GM23248 (cell line): ENCODE data around the gene EPRS1. TPM values are rescaled to one million over a fixed set of nuclear protein-coding genes. Genes with fewer than 3 reads are reported as not detected.
A peak's percentile ranks its signal among the peaks of the same experiment; 100 is the strongest.
"Not testable (repeated sequence)": the region's sequence is repeated elsewhere in the genome, so short reads cannot be mapped to it uniquely, and the experiment has no call there.

ENCODE experiments used
- DNase-seq: peaks from one replicate; pipeline ENCODE4 v3.0.0-alpha.2; 2015
- H2AFZ ChIP-seq: fragments of 200-600 bp; sonication (generic); 2 replicates; pipeline ENCODE4 v1.6.1; 2016; ENCODE audit warnings: antibody characterized with exemption
- H3F3A ChIP-seq: fragments of 200-600 bp; sonication (generic); 2 replicates; pipeline ENCODE4 v1.6.1; 2016; ENCODE audit warnings: mild to moderate bottlenecking, antibody characterized with exemption, mixed run types; ENCODE audit not compliant: insufficient read depth
- H3K27ac ChIP-seq: fragments of 200-600 bp; sonication (generic); 2 replicates; pipeline ENCODE4 v1.5.1; 2016; ENCODE audit warnings: mild to moderate bottlenecking
- H3K27me3 ChIP-seq: fragments of 200-600 bp; sonication (generic); replicated peaks from 2 replicates; pipeline ENCODE4 v1.6.1; 2016; ENCODE audit warnings: mild to moderate bottlenecking; ENCODE audit not compliant: insufficient read depth
- H3K36me3 ChIP-seq: fragments of 200-600 bp; sonication (generic); 2 replicates; pipeline ENCODE4 v1.6.1; 2016; ENCODE audit warnings: low read depth, mild to moderate bottlenecking
- H3K4me1 ChIP-seq: fragments of 200-600 bp; sonication (generic); 2 replicates; pipeline ENCODE4 v1.6.1; 2016; ENCODE audit warnings: mild to moderate bottlenecking; ENCODE audit not compliant: insufficient read depth
- H3K4me2 ChIP-seq: fragments of 200-600 bp; sonication (generic); one replicate; pipeline ENCODE4 v1.6.1; 2016; ENCODE audit warnings: mild to moderate bottlenecking; ENCODE audit not compliant: unreplicated experiment
- H3K4me3 ChIP-seq: fragments of 200-600 bp; sonication (generic); 2 replicates; pipeline ENCODE4 v1.5.1; 2016; ENCODE audit warnings: mild to moderate bottlenecking
- H3K79me2 ChIP-seq: fragments of 200-600 bp; sonication (generic); 2 replicates; pipeline ENCODE4 v1.6.1; 2016; ENCODE audit warnings: mild to moderate bottlenecking; ENCODE audit not compliant: insufficient read depth
- H3K9ac ChIP-seq: fragments of 200-600 bp; sonication (generic); 2 replicates; pipeline ENCODE4 v1.6.1; 2016; ENCODE audit warnings: mild to moderate bottlenecking
- H3K9me2 ChIP-seq: fragments of 200-600 bp; sonication (generic); 2 replicates; pipeline ENCODE4 v1.6.1; 2016; ENCODE audit warnings: mixed run types, mild to moderate bottlenecking, moderate library complexity; ENCODE audit not compliant: insufficient read depth
- H3K9me3 ChIP-seq: fragments of 200-600 bp; sonication (generic); one replicate; pipeline ENCODE4 v1.6.1; 2017; ENCODE audit warnings: low read depth
- H4K20me1 ChIP-seq: fragments of 200-600 bp; sonication (generic); 2 replicates; pipeline ENCODE4 v1.6.0; 2016; ENCODE audit not compliant: insufficient read depth
- EZH2 ChIP-seq: fragments of 200-600 bp; sonication (generic); IDR thresholded peaks from 2 replicates; pipeline ENCODE4 v1.6.1; 2018; ENCODE audit warnings: antibody characterized with exemption, mild to moderate bottlenecking; ENCODE audit not compliant: insufficient read depth, poor library complexity, severe bottlenecking
- EZH2phosphoT487 ChIP-seq: fragments of 200-600 bp; sonication (generic); IDR thresholded peaks from 2 replicates; pipeline ENCODE4 v1.6.1; 2018; ENCODE audit warnings: antibody characterized with exemption, moderate library complexity, mild to moderate bottlenecking, low read depth; ENCODE audit not compliant: insufficient read depth
- WGBS, 2 experiments: methylation state at CpG; one replicate each; pipeline ENCODE4 v1.1.6; 2015 to 2017; ENCODE audit warnings: low lambda C conversion rate in 2 of 2, low coverage in 1 of 2; ENCODE audit errors: missing lambda C conversion rate in 2 of 2; 5-methylcytosine and 5-hydroxymethylcytosine counted together
- in situ Hi-C: fragments of 300-500 bp; cut with MboI; formaldehyde crosslinking; loops from 2 replicates; pipeline ENCODE4 v1.15.0; 2020
- polyA plus RNA-seq: library from polyadenylated mRNA; unstranded; fragments of >200 nt; fragmentation: Nextera tagmentation; extraction: Ambion mirVana; gene quantifications from 2 replicates; pipeline ENCODE4 v1.2.1, GENCODE V29; 2016
- total RNA-seq: library from RNA; depleted of rRNA; stranded (reverse); fragments of >200 nt; shearing (Covaris generic); gene quantifications from 2 replicates; pipeline ENCODE4 v1.2.3, GENCODE V29; 2014

Gene EPRS1
- total and polyA plus RNA-seq, 2 experiments from 2014 or later: 151 to 167 TPM

- no peaks in the 10 kb centered on the region for H3K9me2 ChIP-seq
- H3F3A ChIP-seq: peaks cover 6% of the 10 kb centered on the region; the same call in 1 of the 2 replicates
- peaks cover 17% of the 10 kb centered on the region for H3K36me3 ChIP-seq
- in situ Hi-C loops: no loop called here
- no peak overlapping the region for H3K27ac ChIP-seq
- H3K4me2 ChIP-seq: peak overlapping the region; percentile 21
- no peak overlapping the region for H3K9ac ChIP-seq
- no peaks in the 10 kb centered on the region for H3K9me3 ChIP-seq
- H2AFZ ChIP-seq: no peak overlapping the region
- DNase-seq: no peak
- no peak for TF ChIP-seq EZH2
- TF ChIP-seq EZH2phosphoT487: no peak
- peaks cover 14% of the 10 kb centered on the region for H3K4me1 ChIP-seq
- peaks cover 6% of the 10 kb centered on the region for H4K20me1 ChIP-seq
- 95 to 98% methylated on average over 2 of the region's 2 CpGs for WGBS, 2 experiments
- H3K79me2 ChIP-seq: peaks cover 87% of the 10 kb centered on the region
- H3K4me3 ChIP-seq: 0 out of 2 replicates have a peak overlapping the region, but pooled peaks have one; percentile 7
- H3K27me3 ChIP-seq: no peaks in the 10 kb centered on the region
Observed at GRCh38 chr1:220043646-220044045, 2.7 kb downstream of the EPRS1 start.

- peaks cover 6% of the 10 kb centered on the region; the same call in 1 of the 2 replicates for H3F3A ChIP-seq
- H3K27ac ChIP-seq: no peak overlapping the region
- in situ Hi-C loops: no loop called here
- H3K4me3 ChIP-seq: no peak overlapping the region
- H3K9me2 ChIP-seq: no peaks in the 10 kb centered on the region
- H3K9ac ChIP-seq: no peak overlapping the region
- H4K20me1 ChIP-seq: peaks cover 25% of the 10 kb centered on the region
- H3K4me1 ChIP-seq: peaks cover 13% of the 10 kb centered on the region
- 90 to 94% methylated on average over 5 of the region's 5 CpGs for WGBS, 2 experiments
- H3K9me3 ChIP-seq: no peaks in the 10 kb centered on the region
- peaks cover 100% of the 10 kb centered on the region for H3K79me2 ChIP-seq
- H3K36me3 ChIP-seq: peaks cover 26% of the 10 kb centered on the region
- TF ChIP-seq EZH2 (no peak), EZH2phosphoT487 (no peak)
- no peaks in the 10 kb centered on the region for H3K27me3 ChIP-seq
- DNase-seq: no peak
- no peak overlapping the region for H3K4me2 ChIP-seq
- H2AFZ ChIP-seq: no peak overlapping the region
Observed at GRCh38 chr1:220040028-220040596, 6.2 kb downstream of the EPRS1 start.

GRCh38 chr1:220038640-220039039, 7.7 kb downstream of the EPRS1 start:
- no peaks in the 10 kb centered on the region for H3K27me3 ChIP-seq
- H3K27ac ChIP-seq: no peak overlapping the region
- peaks cover 39% of the 10 kb centered on the region for H3K36me3 ChIP-seq
- no peaks in the 10 kb centered on the region for H3K9me3 ChIP-seq
- peaks cover 8% of the 10 kb centered on the region; the same call in 1 of the 2 replicates for H3F3A ChIP-seq
- no peak for DNase-seq
- H2AFZ ChIP-seq: no peak overlapping the region
- H3K4me3 ChIP-seq: no peak overlapping the region
- 79% methylated on average over 4 of the region's 4 CpGs for WGBS, 2 experiments
- H3K4me2 ChIP-seq: no peak overlapping the region
- TF ChIP-seq EZH2phosphoT487 (no peak), EZH2 (no peak)
- H3K79me2 ChIP-seq: peaks cover 100% of the 10 kb centered on the region
- no peaks in the 10 kb centered on the region for H3K9me2 ChIP-seq
- H4K20me1 ChIP-seq: peaks cover 28% of the 10 kb centered on the region
- in situ Hi-C loops: no loop called here
- H3K4me1 ChIP-seq: peaks cover 4% of the 10 kb centered on the region; the same call in 1 of the 2 replicates
- H3K9ac ChIP-seq: no peak overlapping the region

DNA sequence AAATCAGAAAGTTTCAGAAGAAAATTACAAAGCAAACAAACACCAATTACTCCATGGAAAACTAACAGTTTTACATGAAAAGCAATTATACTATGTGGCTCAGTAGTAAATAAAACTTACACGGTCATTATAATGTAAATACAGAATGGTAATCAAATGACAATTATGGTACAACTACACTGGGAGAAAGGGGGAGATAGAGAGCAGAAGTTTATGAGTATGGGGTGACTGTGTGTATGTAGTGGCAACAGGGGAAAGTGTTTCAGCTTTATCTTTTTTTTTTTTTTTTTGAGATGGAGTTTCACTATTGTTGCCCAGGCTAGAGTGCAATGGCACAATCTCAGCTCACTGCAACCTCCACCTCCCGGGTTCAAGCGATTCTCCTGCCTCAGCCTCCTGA, 8.5 kb downstream of the EPRS1 start:
- Histone ChIP-seq H4K20me1 (peaks cover 24% of the 10 kb centered on the region; the same call in 1 of the 2 replicates), H3F3A (peaks cover 12% of the 10 kb centered on the region; the same call in 1 of the 2 replicates), H3K79me2 (peaks cover 100% of the 10 kb centered on the region), H3K36me3 (peaks cover 48% of the 10 kb centered on the region)
- H3K27me3 ChIP-seq, H3K9ac ChIP-seq, H3K9me3 ChIP-seq, H3K9me2 ChIP-seq, H2AFZ ChIP-seq, H3K4me3 ChIP-seq, in situ Hi-C loops, H3K27ac ChIP-seq, H3K4me2 ChIP-seq, H3K4me1 ChIP-seq: not testable (repeated sequence)
- DNase-seq: peak; percentile 5
- WGBS, 2 experiments: 96 to 97% methylated on average over 3 of the region's 3 CpGs
